GM21825 (cell line): ENCODE measurements around the gene SGCE.
A peak's percentile ranks its signal among the peaks of the same experiment; 100 is the strongest.

Experiments used
- ATAC-seq: cut with Tn5 transposase; IDR thresholded peaks from one replicate; pipeline ENCODE4 v1.9.1; 2021; ENCODE audit warnings: mild to moderate bottlenecking, moderate library complexity; ENCODE audit not compliant: unreplicated experiment

SGCE gene

GRCh38 chr7:94575646-94576045 lies 80.3 kb downstream of the SGCE start:
- no peak for ATAC-seq

- no peak for ATAC-seq
These were observed 84.1 kb downstream of the SGCE start for GRCh38 chr7:94571816-94572215.

- ATAC-seq: no peak
These were observed 88.5 kb downstream of the SGCE start for GRCh38 chr7:94567396-94567795.

- no peak for ATAC-seq
These were observed 90.6 kb downstream of the SGCE start for GRCh38 chr7:94565247-94565894.

- ATAC-seq: no peak
These were observed 93.4 kb downstream of the SGCE start for GRCh38 chr7:94562525-94562924.

- no peak for ATAC-seq
These were observed 94.0 kb downstream of the SGCE start for GRCh38 chr7:94561841-94562514.

GRCh38 chr7:94559972-94560371 lies 96.0 kb downstream of the SGCE start:
- ATAC-seq: no peak

GRCh38 chr7:94557215-94557614 lies 98.7 kb downstream of the SGCE start:
- ATAC-seq: no peak

- peak; percentile 69 for ATAC-seq
These were observed 99.9 kb downstream of the SGCE start for GRCh38 chr7:94556028-94556427.

- no peak for ATAC-seq
These were observed 108.8 kb downstream of the SGCE start for GRCh38 chr7:94547126-94547525.

GRCh38 chr7:94540428-94540827 lies 115.5 kb downstream of the SGCE start:
- no peak for ATAC-seq
